ENCODE measurements around the gene POMT1. TPM values are rescaled to one million over a fixed set of nuclear protein-coding genes. Genes with fewer than 3 reads are reported as not detected.

POMT1 gene
- total RNA-seq, 1 donor from 2014 or later, result 34.5 TPM

DNA sequence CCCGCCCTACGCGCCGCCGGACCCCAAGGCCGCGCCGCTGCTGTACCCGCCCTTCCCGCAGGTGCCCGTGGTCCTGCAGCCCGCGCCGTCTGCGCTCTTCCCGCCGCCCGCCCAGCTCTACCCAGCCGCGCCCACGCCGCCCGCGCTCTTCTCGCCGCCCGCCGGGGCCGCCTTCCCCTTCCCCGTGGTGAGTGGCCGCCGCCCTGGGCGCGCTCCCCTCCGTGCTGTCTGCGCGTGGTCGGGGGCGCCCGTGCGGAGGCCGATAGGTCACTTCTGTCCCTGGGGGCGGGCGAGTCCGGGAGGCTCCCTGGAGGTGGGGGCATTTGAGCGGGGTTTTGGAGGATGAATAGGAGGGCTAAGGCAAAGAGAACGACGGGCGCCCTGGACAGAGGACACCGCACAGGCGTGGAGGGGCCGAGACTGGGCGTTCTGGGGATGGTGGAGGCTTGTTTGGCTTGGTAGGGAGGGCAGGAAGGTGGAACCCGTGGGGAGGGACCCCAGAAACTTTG is 52.2 kb downstream of the POMT1 start:
- no peak for DNase-seq

DNA sequence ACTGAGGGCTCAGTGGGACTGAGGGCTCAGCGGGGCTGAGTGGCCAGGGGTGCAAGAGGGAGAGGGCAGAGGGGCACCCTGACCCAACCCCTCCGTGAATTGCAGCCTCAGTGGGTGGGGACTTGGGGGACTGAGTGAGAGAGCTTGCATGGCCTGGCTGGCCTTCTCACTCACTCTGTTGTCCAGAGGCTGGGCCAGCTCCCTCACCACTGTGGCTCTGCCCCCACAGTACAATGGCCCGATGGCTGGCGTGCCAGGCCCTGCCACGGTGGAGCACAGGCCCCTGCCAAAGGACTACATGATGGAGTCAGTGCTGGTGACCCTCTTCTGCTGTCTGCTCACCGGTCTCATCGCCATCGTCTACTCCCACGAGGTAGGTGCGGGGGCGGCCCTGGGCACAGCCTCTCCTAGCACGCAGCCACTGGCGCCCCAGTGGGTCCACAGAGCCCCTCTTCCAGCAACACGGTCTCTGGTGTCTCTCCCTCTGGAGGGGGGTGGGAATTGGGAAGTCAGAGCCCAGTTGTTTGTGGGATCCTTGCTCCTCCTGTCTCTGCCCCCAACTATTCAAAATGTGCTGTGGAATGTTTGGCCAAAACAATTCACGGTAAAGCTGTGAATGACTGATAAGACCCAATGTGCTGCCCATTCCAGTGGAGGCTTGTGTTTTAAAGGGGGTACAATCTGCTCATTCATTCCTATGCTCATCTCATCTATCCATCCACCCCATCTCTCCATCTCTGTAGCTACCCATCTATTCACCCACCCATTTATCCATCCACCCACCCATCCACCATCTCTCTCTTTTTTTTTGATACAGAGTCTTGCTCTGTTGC is 53.3 kb downstream of the POMT1 start:
- DNase-seq, result no peak

DNA sequence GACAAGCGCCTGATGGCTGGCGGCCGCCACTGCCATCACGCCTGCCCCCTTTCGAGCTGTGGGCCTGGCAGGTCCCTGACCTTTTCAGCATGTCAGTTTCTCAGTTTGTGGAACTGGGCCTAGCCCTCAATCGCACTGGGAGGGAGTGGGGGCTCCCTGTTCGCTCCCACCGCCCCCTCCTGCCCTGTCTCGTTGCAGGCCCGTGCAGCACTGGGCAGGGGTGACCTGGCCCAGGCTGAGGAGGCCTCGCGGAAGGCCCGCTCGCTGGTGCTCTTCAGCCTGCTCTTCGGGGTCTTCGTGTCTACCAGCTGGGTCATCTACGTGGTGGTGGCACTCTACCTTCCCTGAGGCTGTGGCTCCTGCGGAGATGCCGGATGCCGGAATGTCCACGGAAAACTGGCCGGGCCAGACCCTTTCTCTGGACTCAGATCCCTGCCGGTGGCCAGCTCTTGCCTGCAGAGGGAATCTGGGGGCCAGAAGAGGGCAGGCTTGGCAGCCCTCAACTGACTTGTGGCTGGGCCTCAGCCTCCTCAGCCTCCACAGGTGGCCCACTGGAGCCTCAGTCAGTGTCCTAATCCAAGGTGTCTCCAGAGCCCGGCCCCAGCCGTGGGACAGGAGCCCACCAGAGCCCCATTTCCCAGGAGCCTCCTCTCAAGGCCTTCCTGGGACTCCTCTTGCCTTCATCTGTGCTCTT is 55.3 kb downstream of the POMT1 start:
- no peak for DNase-seq

DNA sequence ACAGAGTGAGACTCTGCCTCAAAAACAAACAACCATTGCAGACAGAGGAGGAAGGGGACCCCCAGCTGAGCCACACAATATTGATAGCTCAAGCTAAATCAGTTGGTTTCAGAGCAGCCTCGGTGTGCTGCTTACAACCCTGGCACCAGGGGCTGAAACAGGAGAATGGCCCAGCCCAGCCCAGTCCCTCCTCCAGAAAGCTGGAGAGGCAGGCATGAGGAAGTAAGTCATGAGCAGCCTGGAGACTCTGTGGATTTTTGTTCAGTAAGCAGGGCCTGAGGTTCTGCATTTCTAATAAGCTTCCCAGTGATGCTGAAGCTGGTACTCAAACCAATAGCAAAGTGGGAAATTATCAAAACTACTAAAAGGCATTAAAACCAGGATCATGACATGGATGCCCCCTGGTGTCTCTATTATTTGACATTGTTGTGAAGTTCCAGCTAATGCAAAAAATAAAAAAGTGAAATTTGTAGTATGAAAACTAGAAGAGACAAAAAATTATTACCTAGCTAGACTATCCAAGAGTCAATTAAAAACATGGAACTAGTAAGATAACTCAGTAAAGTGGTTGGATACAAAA is 56.8 kb downstream of the POMT1 start:
- no peak for DNase-seq

DNA sequence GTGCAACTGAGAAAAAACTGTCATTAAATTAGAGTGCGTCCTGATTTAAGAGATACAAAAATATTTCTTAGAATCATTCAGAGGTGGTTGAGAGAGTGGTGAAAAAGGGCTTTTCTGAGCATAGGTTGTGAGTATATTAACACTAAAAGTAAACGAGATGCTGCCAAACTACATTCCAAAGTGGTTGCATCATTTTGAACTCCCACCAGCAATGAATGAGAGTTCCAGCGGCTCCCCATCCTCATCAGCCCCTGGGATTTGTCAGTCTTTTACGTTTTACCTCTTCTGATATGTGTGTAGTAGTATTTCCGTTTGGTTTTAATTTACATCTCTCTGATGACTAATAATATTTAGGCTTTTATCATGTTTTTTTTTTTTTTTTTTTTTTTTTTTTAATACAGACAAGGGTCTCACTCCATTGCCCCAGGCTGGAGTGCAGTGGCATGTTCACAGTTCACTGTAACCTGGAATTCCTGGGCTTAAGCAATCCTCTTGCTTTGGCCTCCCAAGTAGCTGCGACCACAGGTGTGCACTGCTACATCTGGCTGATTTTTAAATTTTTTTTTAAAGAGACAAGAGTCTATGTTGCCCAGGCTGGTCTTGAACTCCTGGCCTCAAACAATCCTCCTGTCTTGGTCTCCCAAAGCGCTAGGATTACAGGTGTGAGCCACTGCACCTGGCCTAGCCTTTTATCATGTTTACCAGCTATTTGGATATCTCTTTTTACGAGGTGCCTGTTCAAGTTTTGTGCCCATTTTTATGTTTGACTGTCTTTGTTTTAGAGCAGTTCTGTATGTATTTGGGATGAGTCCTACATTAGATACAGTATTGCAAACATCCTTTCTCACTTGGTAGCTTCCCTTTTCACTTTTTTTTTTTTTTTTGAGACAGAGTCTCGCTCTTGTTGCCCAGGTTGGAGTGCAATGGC is 59.6 kb downstream of the POMT1 start:
- no peak for DNase-seq

DNA sequence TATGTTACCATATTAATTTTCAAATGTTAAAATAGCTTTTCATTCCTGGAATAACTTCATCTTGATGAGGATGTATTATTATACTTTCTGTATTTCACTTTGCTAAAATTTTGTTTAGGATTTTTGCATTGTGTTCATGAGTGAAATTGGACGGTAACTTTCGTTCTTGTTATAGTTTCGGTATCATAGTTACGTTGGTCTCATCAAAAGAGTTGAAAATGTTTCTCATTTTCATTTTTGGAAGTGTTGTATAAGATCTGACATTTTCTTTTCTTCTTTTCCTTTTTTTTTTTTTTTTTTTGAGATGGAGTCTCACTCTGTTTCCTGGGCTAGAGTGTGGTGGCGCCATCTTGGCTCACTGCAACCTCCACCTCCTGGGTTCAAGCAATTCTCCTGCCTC is 62.7 kb downstream of the POMT1 start:
- no peak for DNase-seq

DNA sequence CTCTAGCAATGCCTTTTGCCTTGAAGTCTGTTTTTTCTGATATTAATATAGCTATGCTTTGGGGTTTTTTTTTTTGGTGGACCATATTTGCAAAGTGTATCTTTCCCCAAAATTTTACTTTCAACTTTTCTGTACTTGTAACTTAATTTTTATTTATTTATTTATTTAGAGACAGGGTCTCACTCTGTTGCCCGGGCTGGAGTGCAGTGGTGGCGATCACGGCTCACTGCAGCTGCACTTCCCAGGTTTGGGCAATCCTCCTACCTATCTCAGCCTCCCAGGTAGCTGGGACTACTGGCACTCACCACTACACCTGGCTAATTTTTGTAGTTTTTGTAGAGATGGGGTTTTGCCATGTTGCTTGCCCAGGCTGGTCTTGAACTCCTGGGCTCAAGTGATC is 63.4 kb downstream of the POMT1 start:
- DNase-seq, result no peak

DNA sequence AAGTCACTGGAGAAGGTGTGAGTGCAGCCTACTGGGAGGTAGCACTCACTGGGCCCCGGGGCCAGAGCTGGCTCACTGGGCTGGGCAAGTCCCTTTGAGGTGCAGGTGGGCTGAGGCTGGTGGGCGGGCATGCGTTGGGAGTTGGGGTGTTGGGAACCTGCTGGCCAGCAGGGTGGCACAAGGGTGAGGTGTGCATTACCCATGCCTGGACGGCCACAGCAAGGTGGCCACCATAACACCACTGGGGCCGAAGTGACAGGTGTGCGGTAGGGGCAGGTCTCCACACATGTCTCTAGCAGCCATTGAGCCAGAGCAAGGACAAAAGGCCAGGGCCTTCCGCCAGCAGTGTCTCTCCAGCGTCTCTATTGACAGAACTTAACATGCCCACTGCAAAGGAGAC is 65.2 kb downstream of the POMT1 start:
- no peak for DNase-seq

Small RNA genes lying within 50 kb of the gene (small RNA-seq; reads per million reads assigned to genes)
- 0.26 reads per million for gene SNORD62A
- gene SNORD62B, result 0.12 reads per million

Other genes starting within 250 kb of the POMT1 start
- 1.7 TPM for gene FAM78A, start 226.4 kb upstream of the POMT1 start, total RNA-seq
- 5.5 TPM for gene PLPP7, start 213.2 kb upstream of the POMT1 start, total RNA-seq
- gene PRRC2B, start 108.8 kb upstream of the POMT1 start, total RNA-seq, result 118 TPM
- gene UCK1, start 28.3 kb downstream of the POMT1 start, total RNA-seq, result 13.3 TPM
- gene PRRT1B, start 42.6 kb downstream of the POMT1 start, total RNA-seq, result not detected
- gene RAPGEF1, start 237.2 kb downstream of the POMT1 start, total RNA-seq, result 26.2 TPM

All from occipital lobe (tissue), 3 donors.